Endothelial cell of hepatic sinusoid (primary cell): ENCODE data around the gene SLC23A2.

ENCODE experiments used
- in situ Hi-C: cut with HindIII; loops from 2 replicates; pipeline ENCODE4 v1.10.0; 2017; ENCODE audit warnings: low sequenced_read_pairs

Gene SLC23A2

GRCh38 chr20:4905613-4906012 is 95.7 kb downstream of the SLC23A2 start:
- in situ Hi-C loops = no loop called here

DNA sequence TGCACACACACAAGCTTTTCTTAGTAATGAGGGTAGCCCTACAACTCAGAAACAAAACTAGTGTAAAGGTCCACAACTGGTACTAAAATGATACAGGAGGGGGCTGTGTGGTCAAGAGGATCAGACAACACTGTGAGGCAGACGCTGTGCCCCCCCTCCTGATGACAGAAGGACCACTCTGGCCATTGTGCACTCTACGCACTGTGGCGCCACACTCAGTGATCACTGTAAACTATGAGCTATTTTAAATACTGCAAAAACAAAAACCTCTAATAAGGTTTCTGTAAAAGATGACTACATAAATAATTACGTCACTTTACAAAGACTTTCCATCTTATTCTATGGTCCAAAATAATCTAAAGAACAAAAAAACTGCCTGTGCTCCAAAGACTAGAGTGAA is 96.1 kb downstream of the SLC23A2 start:
- in situ Hi-C loops = no loop called here

DNA sequence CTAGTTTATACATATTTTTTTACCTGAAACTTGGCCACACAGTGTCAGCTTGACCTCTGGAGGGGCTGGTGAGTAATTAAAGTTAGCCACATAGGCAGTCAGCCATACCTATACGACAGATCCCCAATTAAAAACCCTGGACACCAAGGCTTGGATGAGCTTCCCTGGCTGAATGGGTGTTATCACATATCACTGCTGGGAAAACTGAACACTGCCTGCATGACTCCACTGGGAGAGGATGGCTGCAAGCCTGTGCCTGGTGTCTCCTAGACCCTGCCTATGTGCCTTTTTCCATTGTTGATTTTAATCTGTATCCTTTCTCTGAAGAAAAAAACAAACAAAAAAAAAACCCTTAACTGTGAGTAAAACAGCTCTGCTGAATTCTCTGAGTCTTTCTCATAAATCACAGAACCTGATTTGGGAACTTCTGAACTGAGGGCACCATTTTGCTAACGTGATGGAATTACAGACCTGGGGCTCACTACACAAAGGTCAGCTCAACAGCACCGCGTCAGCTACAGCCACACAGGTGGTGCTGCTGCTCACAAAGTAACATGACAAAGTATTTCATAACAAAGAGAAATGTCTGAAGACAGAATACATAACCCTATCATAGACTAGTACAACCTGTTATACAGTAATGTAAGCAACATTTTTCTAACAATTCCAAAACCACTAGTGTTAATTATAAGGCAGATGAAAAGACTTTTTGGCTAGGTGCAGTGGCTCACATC is 97.0 kb downstream of the SLC23A2 start:
- in situ Hi-C loops = no loop called here

- in situ Hi-C loops = no loop called here
Measured at GRCh38 chr20:4902788-4903187, 98.5 kb downstream of the SLC23A2 start.

DNA sequence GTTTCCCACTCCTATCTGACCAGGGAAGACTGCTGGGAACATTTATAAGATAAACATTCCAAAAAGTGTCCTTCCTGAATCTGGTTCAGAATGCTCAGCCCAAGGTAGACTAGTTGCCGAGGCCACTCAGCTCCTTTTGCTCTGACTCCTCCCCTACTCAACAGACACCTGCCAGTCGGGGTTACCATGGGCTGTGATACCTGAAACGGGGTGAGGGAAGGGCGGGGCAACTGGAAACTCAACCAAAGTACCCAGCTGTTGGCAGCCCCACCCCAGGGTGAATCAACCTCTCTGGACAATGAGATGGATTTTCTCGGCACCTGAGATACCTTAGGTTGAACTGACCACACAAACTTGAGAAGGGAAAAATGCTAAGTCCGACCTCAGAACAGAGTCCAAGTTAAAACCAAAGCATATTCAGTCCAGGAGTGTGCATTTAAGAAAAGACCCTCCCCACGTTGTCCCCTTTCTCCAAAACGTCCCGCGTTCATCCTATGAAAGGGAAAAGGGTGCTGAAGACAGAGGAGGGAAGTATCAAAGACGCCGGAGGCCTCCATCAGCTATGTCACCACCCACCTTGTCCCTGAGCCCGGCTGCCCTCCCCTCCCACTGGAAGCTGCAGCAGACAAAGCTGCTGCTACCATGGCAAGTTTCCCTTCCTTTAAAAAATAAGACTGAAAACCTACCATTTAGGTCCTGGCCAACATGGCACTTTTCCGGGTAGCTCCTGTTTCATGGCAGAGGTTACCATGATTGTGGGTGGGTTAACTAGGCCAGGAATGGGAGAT is 100.1 kb downstream of the SLC23A2 start:
- in situ Hi-C loops = no loop called here

GRCh38 chr20:4898282-4899244 is 102.7 kb downstream of the SLC23A2 start:
- in situ Hi-C loops = no loop called here

- in situ Hi-C loops = no loop called here
Measured at GRCh38 chr20:4897600-4897999, 103.7 kb downstream of the SLC23A2 start.

- in situ Hi-C loops = no loop called here
Measured at GRCh38 chr20:4896971-4897497, 104.3 kb downstream of the SLC23A2 start.

- in situ Hi-C loops = no loop called here
Measured at GRCh38 chr20:4896119-4896702, 105.1 kb downstream of the SLC23A2 start.

DNA sequence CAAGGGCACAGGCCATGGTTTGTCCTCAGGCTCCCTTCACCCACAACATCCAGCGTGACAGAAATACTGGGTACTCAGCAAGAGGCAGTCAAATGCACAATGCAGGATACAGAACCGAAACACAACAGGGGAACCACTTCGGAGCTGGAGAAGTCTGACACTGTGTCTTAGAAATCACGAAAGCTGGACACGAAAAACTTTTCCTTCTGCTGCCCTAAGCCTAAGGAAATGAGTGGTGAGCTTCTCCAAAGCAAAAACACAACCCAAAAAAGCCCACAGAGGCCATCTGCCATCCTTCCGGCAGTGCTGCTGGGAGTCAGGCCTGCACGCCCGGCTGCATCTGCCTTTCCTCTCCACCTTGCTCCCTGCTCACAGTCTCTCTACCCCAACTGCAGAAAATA is 106.3 kb downstream of the SLC23A2 start:
- in situ Hi-C loops = no loop called here

DNA sequence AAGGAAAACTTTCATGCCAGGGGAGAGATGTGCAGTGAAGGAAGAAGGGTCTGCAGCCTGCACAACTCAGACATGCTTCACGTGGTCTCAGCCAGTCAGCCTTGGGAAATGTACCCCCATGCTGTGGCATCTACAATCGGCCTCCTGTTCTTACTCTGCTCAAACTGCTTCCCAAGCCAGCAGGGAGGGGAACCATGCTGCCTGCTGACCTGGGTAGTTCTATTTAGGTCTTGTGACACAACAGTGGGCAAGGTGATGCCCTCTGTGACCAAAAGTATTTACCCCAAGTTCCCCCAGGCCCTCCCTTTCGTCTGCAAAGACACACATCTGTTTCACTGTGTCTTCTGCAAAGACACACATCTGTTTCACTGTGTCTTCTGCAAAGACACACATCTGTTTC is 106.9 kb downstream of the SLC23A2 start:
- in situ Hi-C loops = no loop called here

DNA sequence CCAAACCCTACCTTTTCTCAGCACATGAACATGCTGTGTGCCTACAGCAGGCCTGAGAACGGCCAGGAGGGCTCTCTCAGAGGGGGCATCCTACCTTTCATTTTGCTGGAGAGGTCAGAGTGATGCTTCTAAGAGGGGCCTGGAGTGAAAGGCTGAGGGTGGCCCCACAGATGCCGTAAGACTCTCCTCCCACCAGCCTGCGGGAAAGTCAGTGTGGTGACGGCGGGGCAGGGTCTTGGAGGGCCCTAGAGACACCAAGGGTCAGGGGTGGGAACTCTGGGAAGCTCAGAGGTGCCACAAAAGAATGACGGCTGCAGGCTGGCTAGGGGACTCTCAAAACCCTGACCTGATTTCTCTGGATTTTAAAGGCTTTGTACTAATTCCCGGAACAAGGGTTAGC is 107.6 kb downstream of the SLC23A2 start:
- in situ Hi-C loops = no loop called here

GRCh38 chr20:4891997-4892396 is 109.3 kb downstream of the SLC23A2 start:
- in situ Hi-C loops = no loop called here

- in situ Hi-C loops = no loop called here
Measured at GRCh38 chr20:4891190-4891763, 110.0 kb downstream of the SLC23A2 start.

- in situ Hi-C loops = no loop called here
Measured at GRCh38 chr20:4889446-4889845, 111.9 kb downstream of the SLC23A2 start.

- in situ Hi-C loops = no loop called here
Measured at GRCh38 chr20:4887586-4887985, 113.7 kb downstream of the SLC23A2 start.

- in situ Hi-C loops = no loop called here
Measured at GRCh38 chr20:4886771-4887527, 114.4 kb downstream of the SLC23A2 start.

DNA sequence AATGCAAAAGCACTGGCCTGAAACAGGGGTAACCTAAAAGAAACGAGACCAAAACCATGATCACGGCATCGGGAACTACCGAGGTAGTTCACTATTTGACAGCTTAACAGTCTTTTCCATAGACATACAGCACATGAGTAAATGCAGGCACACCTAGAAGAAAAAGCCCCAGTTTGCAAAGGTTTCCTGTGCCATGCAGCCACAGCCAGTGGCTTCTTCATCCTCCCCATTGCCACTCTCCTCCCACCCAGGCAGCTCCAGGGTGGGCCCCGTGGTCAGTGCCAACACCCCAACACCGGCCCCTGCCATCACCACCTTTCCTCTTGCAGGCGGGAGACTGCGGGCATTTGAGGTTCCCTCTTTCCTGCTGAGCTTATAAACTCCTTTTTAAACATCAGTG is 115.4 kb downstream of the SLC23A2 start:
- in situ Hi-C loops = no loop called here

- in situ Hi-C loops = no loop called here
Measured at GRCh38 chr20:4883546-4883945, 117.8 kb downstream of the SLC23A2 start.

DNA sequence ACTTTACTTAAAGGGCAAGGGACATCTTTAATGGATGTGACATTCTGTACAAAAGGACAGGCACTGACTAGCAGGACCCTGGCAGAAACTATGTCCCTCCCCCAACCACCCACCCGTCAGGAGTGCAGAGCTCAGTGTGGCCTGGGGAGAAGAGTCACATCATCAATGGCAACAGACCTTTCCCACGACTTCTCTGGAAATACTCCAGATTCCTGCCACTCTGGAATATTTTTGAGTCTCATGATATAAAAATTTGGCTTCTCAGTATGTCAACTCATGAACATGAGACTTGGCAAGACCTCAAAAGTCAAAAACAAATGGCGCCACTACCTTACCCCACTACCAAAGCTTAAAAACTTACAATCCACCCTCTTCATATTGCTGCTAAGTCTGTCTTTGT is 118.3 kb downstream of the SLC23A2 start:
- in situ Hi-C loops = no loop called here
